ENCODE measurements around the gene SEZ6.

SEZ6 gene

DNA sequence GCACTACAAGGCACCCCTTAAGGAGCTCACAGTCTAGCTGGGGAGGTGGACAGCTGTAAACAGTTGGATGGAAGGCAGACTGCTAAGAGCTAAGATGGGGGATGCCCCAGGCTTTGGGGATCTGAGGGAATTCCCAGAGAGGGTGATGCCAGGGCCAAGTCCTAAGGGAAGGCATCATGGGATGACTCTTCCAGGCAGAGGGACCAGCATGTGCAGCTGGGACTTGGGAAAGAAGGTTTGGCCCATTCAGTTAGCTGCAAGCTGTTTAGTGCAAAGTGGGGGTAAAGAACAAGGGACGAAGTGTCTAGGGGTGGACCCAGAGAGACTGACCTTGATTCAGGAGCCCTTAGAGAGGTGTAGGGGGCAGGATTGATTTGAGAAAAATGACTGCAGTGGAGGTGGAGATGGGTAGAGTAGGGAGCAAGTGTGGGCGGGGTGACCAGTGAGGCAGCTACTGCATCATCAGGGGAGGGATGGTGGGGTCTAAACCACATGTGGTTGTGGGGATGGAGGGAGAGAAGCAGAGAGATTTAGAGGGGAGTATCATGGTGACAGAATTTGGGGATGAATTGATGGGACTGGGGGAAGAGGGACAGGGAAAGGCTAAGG is 27.4 kb downstream of the SEZ6 start:
- DNase-seq (ENCODE audit: extremely low read depth in 1 of 2, low read depth in 1 of 2): no peak

GRCh38 chr17:28977659-28978355 is 28.0 kb downstream of the SEZ6 start:
- no peak for DNase-seq (ENCODE audit: extremely low read depth in 1 of 2, low read depth in 1 of 2)

GRCh38 chr17:28975646-28976045 is 30.2 kb downstream of the SEZ6 start:
- no peak for DNase-seq (ENCODE audit: extremely low read depth in 1 of 2, low read depth in 1 of 2)

- no peak for DNase-seq (ENCODE audit: extremely low read depth in 1 of 2, low read depth in 1 of 2)
Measured at GRCh38 chr17:28975031-28975430, 30.8 kb downstream of the SEZ6 start.

GRCh38 chr17:28974451-28974850 is 31.4 kb downstream of the SEZ6 start:
- DNase-seq (ENCODE audit: extremely low read depth in 1 of 2, low read depth in 1 of 2): no peak

GRCh38 chr17:28973425-28973824 is 32.4 kb downstream of the SEZ6 start:
- DNase-seq (ENCODE audit: extremely low read depth in 1 of 2, low read depth in 1 of 2): no peak

DNA sequence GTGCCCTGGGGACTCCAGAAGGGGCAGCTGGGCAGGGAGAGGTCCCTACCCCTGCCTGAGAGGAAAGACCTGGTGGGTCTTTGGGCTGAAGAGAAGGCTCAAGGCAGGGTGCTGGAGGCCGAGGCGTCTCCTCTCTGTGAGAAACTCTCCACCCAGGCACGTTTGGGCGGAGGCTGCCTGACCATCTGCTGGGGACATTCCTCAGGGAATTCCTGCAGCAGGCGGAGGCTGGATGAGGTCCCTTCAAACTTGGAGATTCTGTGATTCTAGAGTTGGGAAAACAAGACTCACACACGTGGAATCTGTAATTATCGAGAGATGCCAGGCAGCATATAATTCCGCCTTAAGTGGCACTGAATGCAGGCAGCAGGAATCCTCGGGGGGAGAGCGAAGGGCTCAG is 33.4 kb downstream of the SEZ6 start:
- no peak for DNase-seq (ENCODE audit: extremely low read depth in 1 of 2, low read depth in 1 of 2)

DNA sequence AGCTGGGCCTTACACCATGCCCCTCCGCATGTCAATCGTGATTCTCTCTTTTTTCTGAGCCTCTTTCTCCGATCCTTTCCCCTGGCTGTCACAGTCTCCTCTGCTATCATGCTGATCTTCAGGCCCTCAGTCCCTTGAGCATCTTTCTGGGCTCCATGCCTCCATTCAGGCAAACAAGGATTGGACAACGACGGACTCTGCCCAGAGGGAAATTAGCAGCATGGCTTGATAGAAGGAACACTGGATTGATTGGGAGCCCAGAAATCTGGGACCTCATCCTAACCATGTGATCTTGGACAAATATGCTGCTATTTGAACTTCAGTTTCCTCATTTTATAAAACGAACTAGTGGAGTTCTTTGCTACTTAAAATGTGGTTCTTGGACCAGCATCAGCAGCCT is 35.0 kb downstream of the SEZ6 start:
- no peak for DNase-seq (ENCODE audit: extremely low read depth in 1 of 2, low read depth in 1 of 2)

DNA sequence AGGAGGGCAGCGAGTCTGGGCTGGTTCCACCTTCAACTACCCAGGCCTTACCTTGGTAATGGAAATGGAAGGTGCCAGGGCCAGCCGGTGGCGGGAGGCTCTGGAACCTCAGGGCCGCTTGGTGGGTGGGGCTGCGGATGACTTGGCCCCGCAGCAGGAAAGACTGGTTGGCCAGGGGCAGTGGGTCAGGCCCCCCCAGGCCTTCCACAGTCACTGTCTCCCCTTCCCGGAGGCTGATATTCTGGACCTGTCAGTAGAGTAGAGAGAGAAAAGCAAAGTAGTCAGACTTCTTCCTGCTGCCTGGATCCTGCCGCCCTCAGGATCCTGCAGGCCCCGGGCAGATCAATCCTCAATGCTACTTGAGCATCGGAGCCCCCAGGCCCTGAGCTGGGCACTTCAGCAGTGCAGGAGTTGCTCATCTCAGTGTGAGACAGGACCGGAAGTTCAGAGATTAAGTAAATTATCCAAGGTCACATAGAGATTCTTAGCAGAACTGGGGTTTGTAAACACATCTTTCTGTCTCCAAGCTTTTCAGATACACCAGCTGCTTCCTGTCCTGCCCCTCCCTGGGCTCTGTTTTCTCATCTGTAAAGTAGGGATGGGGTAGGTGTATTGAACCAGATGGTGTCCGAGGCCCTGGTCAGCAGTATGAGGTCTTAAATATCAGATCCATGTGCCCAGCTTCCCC is 36.0 kb downstream of the SEZ6 start:
- DNase-seq (ENCODE audit: extremely low read depth in 1 of 2, low read depth in 1 of 2): no peak

GRCh38 chr17:28968914-28969295 is 36.9 kb downstream of the SEZ6 start:
- no peak for DNase-seq (ENCODE audit: extremely low read depth in 1 of 2, low read depth in 1 of 2)

- no peak for DNase-seq (ENCODE audit: extremely low read depth in 1 of 2, low read depth in 1 of 2)
Measured at GRCh38 chr17:28968231-28968913, 37.5 kb downstream of the SEZ6 start.

DNA sequence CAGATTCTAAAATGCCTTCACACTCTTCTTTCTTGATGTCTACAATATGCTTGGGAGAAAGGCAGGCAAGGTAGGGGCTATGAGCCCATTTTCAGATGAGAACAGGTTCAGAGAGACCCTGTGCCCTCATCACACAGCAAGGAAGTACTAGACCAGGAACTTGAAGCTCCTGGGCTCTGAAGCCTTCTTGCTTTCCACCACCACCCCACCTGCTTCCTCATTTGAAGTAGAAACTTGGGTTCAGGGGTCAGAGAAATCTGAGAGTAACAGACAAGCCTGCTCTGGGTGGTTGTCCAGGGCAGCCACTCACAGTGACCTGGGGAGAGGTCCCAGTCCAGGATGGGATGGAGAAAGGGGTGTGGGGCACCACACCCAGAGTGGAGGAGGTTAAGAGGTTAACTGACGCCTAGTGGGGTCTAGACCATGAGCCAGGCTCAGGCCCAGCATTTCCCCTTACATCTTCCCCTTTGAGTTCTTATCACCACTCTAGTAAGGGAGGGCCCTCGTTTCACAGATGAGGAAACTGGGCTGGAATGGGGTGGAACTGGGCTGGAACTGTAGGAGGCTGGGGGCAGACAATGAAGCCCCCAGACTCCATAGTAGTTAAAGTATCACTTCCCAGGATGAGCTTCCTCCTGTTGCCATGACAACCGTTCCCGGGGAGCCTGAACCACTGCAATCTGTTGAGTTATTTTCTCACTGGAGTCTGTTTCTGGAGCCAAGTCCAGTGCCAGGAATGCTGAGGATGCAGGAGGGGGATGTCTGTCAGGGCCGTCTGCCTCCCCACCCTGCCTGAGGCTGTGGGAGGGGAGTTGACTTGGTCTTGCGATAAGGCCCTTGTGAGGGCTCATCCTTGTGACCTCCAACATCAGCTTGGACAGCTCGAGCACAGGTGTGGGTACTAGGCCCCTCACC is 38.4 kb downstream of the SEZ6 start:
- DNase-seq (ENCODE audit: extremely low read depth in 1 of 2, low read depth in 1 of 2): no peak

DNA sequence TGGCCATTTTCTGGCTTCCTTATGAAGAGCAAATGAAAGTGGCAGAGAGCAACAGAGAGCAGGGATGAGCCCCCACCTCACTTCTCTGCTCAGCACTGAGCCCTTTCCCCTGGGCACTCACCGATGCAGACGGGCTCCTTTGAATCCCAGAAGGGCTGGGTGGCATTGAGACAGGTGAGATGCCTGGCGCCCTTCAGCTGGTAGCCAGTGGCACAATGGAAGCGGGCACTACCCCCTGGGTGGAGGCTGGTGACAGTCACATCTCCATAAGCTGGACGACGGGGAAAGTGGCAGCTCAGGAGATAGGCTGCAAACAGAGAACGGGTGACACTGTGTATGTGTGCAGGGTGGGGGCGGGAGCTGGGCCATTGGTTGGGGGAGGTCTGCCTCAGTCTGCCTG is 42.0 kb downstream of the SEZ6 start:
- DNase-seq (ENCODE audit: extremely low read depth in 1 of 2, low read depth in 1 of 2): no peak

- DNase-seq (ENCODE audit: extremely low read depth in 1 of 2, low read depth in 1 of 2): no peak
Measured at GRCh38 chr17:28963055-28963611, 42.7 kb downstream of the SEZ6 start.

DNA sequence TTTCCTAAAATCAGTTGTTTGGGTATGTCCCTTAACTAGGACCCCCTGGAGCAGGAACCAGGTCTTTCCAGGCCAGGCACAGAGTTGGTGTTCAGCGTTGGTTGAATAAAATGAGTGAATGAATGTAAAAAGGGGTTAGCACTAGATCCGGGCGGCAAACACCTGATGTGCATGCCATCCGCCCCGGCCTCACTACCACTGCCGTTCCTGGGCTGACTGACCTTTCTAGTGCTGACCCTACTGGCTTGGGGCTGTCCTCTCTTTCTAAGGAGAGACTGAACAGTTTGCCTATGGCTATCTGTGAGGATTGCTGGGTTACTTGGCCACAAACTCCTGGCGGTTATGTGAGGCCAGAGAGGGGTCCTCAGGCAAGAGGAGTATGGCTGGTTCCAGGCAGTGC is 44.4 kb downstream of the SEZ6 start:
- DNase-seq (ENCODE audit: extremely low read depth in 1 of 2, low read depth in 1 of 2): no peak

DNA sequence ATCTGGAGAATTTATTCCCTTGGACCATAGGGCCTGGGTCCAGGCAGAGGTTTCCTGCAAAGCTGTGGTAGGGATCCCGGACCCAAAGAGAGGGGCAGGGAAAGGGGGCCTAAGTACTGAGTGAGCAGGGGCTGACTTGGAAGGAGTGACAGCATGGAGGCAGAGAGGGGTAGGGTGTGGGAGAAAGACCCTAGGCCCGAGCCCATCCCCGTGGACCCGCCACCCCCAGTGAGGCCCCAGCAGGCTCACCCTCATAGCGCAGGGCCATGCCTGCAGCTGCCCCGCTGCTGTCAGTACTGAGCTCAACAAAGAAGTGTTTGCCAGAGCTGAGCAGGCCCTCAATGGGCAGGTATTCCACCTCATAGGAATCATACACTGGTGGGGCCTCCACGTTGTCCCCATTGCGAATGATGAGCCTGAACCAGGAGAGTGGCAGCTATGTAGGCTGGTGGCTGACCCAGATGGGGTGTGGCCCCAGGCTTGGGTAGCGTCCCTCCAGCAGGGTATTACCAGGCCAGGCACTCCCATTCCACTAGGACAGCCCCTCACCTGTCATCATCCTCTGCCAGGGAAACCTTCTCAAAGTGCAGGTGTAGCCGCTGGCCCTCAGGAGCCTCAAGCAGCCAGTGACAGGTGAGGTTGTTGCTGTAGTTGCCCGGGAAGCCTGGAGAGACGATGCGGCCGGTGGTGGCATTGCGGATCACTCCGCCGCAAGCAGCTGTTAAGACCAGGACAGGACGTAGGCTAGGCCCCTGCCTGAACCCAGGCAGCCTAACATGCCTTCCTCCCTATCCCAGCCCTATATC is 45.4 kb downstream of the SEZ6 start:
- no peak for DNase-seq (ENCODE audit: extremely low read depth in 1 of 2, low read depth in 1 of 2)

- no peak for DNase-seq (ENCODE audit: extremely low read depth in 1 of 2, low read depth in 1 of 2)
Measured at GRCh38 chr17:28959471-28959871, 46.4 kb downstream of the SEZ6 start.

DNA sequence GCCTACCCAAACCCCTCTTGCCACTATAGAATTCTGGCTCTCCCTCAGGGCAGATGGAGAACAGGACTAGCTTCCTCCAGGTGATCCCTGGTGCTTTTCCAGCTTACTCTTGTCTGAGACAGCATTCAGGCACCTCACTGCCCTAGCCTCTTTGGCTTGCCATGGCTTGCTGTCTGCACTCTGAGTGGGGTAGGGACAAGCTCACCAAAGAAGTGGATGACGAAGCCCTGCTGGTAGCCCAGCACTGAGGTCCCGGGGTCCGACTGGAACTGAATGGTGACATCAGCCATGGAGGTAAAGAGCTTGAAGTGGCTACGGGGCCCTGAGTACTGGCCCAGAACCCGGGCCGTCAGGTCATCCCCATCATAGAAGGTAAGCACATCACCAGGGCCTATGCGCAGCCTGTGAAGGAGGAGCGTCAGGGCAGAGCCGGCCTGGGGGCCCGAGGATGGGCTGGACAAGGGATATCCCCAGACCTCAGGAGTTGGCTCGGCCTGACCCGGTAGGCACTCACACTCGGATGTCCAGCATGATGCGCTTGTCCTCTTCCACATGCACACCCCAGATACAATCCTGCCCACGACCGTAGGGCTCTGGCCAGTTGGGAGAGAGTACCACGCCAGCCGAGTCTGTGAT is 46.9 kb downstream of the SEZ6 start:
- no peak for DNase-seq (ENCODE audit: extremely low read depth in 1 of 2, low read depth in 1 of 2)

DNA sequence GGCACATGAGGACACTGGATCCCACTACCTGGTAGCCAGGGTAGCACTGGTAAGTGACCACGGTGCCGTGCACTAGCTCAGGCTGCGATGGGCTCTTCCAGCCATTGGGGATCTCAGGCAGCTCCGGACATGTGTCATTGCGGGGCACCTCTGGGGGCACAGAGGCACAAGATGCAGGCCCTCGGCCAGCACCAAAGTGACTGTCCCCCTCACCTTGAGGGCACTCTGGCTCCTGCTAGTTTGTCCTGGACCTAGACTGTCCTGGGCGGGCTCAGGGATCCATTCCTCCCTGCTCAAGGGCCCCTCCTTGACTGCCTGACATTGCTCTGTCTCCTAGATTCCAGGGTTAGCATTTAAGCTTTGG is 47.9 kb downstream of the SEZ6 start:
- DNase-seq (ENCODE audit: extremely low read depth in 1 of 2, low read depth in 1 of 2): no peak

All from stimulated activated CD8-positive, alpha-beta memory T cell treated with anti-CD3 and anti-CD28 coated beads, Interleukin-7, amount 100 ng/mL, for 48 hours (primary cell).